Measurements from ENCODE around the gene IL12A. TPM values are rescaled to one million over a fixed set of nuclear protein-coding genes. Genes with fewer than 3 reads are reported as not detected.

Gene IL12A
- total RNA-seq, 1 donor from 2014 or later, result 2.9 TPM

- Histone ChIP-seq H3K27me3 (ENCODE audit: insufficient read depth, low read length) (no peaks in the 10 kb centered on the region), H4K20me1 (ENCODE audit: insufficient read depth, low read length) (no peaks in the 10 kb centered on the region), H3K79me2 (ENCODE audit: insufficient read depth, low read length) (no peaks in the 10 kb centered on the region), H3K9me3 (ENCODE audit: insufficient read depth, low read depth, low read length) (no peaks in the 10 kb centered on the region), H3K4me2 (ENCODE audit: low read length) (no peak overlapping the region), H3K36me3 (ENCODE audit: insufficient read depth, low read length) (no peaks in the 10 kb centered on the region), H2AFZ (ENCODE audit: low read depth, low read length) (no peak overlapping the region), H3K9ac (ENCODE audit: low read length) (no peak overlapping the region), H3K4me1 (ENCODE audit: insufficient read depth, low read length) (peaks cover 4% of the 10 kb centered on the region), H3K27ac (ENCODE audit: low read depth, low read length) (no peak overlapping the region), H3K4me3 (ENCODE audit: insufficient read depth, low read depth, low read length) (no peak overlapping the region)
- H3K36me3 Mint-ChIP-seq (ENCODE audit: low read depth, unreplicated experiment), result peaks cover 12% of the 10 kb centered on the region
- H3K27me3 Mint-ChIP-seq (ENCODE audit: low read depth, unreplicated experiment), result no peaks in the 10 kb centered on the region
- H3K27ac Mint-ChIP-seq (ENCODE audit: unreplicated experiment), result no peak overlapping the region
- peak; percentile 33 for DNase-seq (ENCODE audit: low read depth)
- no peaks in the 10 kb centered on the region for H3K4me1 Mint-ChIP-seq (ENCODE audit: low read depth, unreplicated experiment)
- H3K4me3 Mint-ChIP-seq (ENCODE audit: unreplicated experiment), result no peak overlapping the region
- H3K9me3 Mint-ChIP-seq (ENCODE audit: unreplicated experiment), result peaks cover 6% of the 10 kb centered on the region
- TF ChIP-seq EZH2 (IDR thresholded peaks at IDR 0.05; ENCODE audit: insufficient read depth, low read length) (no peak), CTCF (IDR thresholded peaks at IDR 0.05; ENCODE audit: insufficient read depth, low read depth, low read length) (no peak)
- FAIRE-seq, result no peak
Observed at GRCh38 chr3:159996018-159996417, 7.4 kb downstream of the IL12A start.

- Histone ChIP-seq H3K9ac (ENCODE audit: low read length) (no peak overlapping the region), H4K20me1 (ENCODE audit: insufficient read depth, low read length) (no peaks in the 10 kb centered on the region), H3K36me3 (ENCODE audit: insufficient read depth, low read length) (no peaks in the 10 kb centered on the region), H2AFZ (ENCODE audit: low read depth, low read length) (no peak overlapping the region), H3K9me3 (ENCODE audit: insufficient read depth, low read depth, low read length) (no peaks in the 10 kb centered on the region), H3K4me3 (ENCODE audit: insufficient read depth, low read depth, low read length) (no peak overlapping the region), H3K27me3 (ENCODE audit: insufficient read depth, low read length) (no peaks in the 10 kb centered on the region), H3K27ac (ENCODE audit: low read depth, low read length) (no peak overlapping the region), H3K79me2 (ENCODE audit: insufficient read depth, low read length) (no peaks in the 10 kb centered on the region), H3K4me2 (ENCODE audit: low read length) (no peak overlapping the region), H3K4me1 (ENCODE audit: insufficient read depth, low read length) (peaks cover 4% of the 10 kb centered on the region)
- H3K27me3 Mint-ChIP-seq (ENCODE audit: low read depth, unreplicated experiment), result no peaks in the 10 kb centered on the region
- H3K4me3 Mint-ChIP-seq (ENCODE audit: unreplicated experiment), result no peak overlapping the region
- no peaks in the 10 kb centered on the region for H3K4me1 Mint-ChIP-seq (ENCODE audit: low read depth, unreplicated experiment)
- FAIRE-seq, result no peak
- no peak for TF ChIP-seq EZH2 (IDR thresholded peaks at IDR 0.05; ENCODE audit: insufficient read depth, low read length)
- no peak for TF ChIP-seq CTCF (IDR thresholded peaks at IDR 0.05; ENCODE audit: insufficient read depth, low read depth, low read length)
- H3K36me3 Mint-ChIP-seq (ENCODE audit: low read depth, unreplicated experiment), result peaks cover 4% of the 10 kb centered on the region
- no peak overlapping the region for H3K27ac Mint-ChIP-seq (ENCODE audit: unreplicated experiment)
- no peak for DNase-seq (ENCODE audit: low read depth)
- peaks cover 1% of the 10 kb centered on the region for H3K9me3 Mint-ChIP-seq (ENCODE audit: unreplicated experiment)
Observed at GRCh38 chr3:159996959-159997358, 8.3 kb downstream of the IL12A start.

- Histone ChIP-seq H4K20me1 (ENCODE audit: insufficient read depth, low read length) (no peaks in the 10 kb centered on the region), H3K27me3 (ENCODE audit: insufficient read depth, low read length) (no peaks in the 10 kb centered on the region), H3K79me2 (ENCODE audit: insufficient read depth, low read length) (no peaks in the 10 kb centered on the region), H3K36me3 (ENCODE audit: insufficient read depth, low read length) (no peaks in the 10 kb centered on the region), H3K4me1 (ENCODE audit: insufficient read depth, low read length) (peaks cover 2% of the 10 kb centered on the region), H3K27ac (ENCODE audit: low read depth, low read length) (no peak overlapping the region), H3K9ac (ENCODE audit: low read length) (no peak overlapping the region), H3K4me2 (ENCODE audit: low read length) (no peak overlapping the region), H2AFZ (ENCODE audit: low read depth, low read length) (no peak overlapping the region), H3K9me3 (ENCODE audit: insufficient read depth, low read depth, low read length) (no peaks in the 10 kb centered on the region), H3K4me3 (ENCODE audit: insufficient read depth, low read depth, low read length) (no peak overlapping the region)
- Mint-ChIP-seq H3K36me3 (ENCODE audit: low read depth, unreplicated experiment) (no peaks in the 10 kb centered on the region), H3K9me3 (ENCODE audit: unreplicated experiment) (no peaks in the 10 kb centered on the region), H3K4me1 (ENCODE audit: low read depth, unreplicated experiment) (no peaks in the 10 kb centered on the region), H3K27ac (ENCODE audit: unreplicated experiment) (no peak overlapping the region), H3K4me3 (ENCODE audit: unreplicated experiment) (no peak overlapping the region), H3K27me3 (ENCODE audit: low read depth, unreplicated experiment) (no peaks in the 10 kb centered on the region)
- TF ChIP-seq CTCF (IDR thresholded peaks at IDR 0.05; ENCODE audit: insufficient read depth, low read depth, low read length) (no peak), EZH2 (IDR thresholded peaks at IDR 0.05; ENCODE audit: insufficient read depth, low read length) (no peak)
- FAIRE-seq, result no peak
- peak; percentile 4 for DNase-seq (ENCODE audit: low read depth)
Observed at GRCh38 chr3:160001148-160001760, 12.6 kb downstream of the IL12A start.
